ENCODE data around the gene LRRC30.

Gene LRRC30

DNA sequence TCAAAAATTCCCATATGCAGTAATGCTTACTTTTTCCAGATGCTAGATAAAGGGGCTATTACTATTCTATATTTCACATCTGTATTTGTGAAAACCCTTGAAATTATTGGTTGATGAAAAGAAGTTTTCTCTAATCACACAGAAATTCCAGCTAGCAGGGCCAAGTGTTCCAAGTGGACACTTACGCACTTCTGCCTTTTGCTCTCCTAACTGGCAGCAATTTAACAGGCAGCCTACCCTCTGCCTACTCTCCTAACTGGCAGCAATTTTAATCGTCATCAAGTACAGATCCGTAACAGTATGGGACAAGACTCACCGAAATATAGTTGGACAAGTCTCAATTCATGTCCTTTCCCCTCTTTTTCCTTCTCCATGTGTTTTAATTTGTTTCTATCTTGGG is 12.0 kb downstream of the LRRC30 start:
- DNase-seq: no peak

DNA sequence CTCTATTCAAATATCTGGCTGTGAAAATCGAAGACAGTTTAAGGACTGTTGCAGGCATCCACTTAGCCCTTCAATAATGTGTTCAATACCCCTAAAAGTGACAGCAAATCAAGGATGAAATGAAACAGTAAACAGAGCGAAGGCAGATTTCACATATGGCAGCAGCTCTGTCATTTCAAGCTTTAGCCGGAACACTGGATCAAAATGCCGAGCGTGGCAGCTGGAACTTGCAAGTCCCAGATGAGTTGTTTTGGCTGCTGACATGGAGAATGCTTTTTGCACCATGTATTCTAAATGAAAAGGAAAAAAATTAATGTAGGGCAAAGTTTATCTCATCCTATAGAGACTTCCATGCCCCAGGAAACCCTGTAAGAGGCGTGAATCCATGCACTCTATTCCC is 18.0 kb downstream of the LRRC30 start:
- no peak for DNase-seq

DNA sequence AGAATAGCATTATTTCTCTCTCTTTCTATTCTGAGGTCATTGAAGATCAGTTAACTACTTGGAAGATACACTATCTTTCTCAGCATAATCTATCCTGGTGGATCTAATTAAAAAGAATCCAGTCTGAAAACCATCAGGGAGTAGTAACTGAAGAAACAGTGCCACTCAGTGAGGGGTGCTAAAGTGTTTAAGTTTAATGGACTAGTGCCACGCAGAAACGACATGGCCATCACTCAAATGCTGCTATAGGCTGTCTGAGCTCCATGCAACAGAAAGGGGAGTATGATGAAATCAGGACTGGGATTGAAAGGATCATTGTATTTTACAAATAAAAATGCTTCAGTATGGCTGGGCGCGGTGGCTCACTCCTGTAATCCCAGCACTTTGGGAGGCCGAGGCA is 23.3 kb downstream of the LRRC30 start:
- no peak for DNase-seq

DNA sequence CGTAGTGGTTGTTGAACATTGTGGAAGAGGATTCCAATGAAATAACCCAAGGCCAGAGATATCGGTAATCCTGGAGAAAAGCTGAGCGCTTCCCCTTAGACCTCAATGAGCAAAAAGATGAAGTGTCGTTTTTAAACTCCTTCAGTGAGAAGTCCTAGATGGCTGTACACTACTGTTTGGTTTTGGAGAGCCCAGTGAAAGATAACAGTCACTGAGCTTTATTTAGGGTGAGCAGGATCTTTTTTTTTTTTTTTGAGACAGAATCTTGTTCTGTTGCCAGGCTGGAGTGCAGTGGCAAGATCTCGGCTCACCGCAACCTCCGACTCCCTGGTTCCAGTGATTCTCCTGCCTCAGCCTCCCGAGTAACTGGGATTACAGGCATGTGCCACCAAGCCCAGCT is 24.2 kb downstream of the LRRC30 start:
- no peak for DNase-seq

DNA sequence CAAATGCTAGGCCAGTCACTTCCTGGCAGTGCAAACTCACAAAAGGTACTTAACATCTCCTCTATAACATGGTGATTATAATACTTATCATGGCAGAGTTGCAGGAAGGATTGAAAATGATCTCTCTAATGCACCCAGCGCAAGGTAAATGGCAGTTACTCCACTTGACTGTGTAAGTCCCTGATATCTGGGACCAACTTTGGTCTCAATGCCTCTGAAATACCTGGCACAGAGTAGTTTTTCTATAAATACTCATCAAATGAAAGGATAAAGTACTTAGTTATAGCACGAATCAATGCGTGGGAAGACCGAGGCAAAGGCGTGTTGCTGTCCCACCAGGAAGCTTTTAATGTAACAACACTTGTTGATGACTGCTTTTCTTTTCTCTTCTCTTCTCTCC is 24.8 kb downstream of the LRRC30 start:
- no peak for DNase-seq

DNA sequence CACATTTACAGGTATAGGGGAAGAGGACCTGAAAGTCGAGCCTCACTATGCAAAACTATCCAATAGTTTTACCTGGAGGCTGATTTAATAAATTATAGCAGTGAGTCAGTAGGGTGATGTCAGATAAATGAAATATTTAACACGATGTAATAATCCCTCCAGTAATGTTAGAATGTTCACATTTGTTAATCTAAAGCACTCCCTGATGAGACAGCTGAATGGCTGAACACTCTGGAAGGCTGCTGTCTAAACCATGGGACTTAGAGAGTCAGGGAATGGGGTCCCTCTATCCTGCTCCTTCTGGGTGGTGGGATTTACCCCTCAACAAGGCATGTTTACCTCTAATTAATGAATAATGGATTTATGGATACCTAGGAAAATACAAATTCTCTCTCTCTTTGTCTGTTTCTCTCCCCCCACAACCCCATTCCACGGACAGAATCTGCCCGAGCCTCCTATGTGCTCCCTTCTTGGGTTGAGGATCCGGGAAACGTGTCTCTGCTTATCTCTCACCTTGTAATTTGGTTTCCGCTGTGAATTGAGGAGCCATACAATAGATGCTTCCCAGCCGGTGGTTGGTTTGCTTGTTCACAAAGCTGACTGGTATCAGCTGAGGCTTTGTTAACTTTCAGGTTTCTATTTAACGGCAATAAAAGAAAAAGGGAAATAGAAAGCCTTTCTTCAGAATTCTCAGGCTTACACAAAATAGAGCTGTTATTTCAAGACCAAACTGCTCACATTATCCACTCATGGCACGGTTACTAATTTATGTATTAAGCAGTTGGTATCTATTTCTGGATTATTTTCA is 25.9 kb downstream of the LRRC30 start:
- no peak for DNase-seq

DNA sequence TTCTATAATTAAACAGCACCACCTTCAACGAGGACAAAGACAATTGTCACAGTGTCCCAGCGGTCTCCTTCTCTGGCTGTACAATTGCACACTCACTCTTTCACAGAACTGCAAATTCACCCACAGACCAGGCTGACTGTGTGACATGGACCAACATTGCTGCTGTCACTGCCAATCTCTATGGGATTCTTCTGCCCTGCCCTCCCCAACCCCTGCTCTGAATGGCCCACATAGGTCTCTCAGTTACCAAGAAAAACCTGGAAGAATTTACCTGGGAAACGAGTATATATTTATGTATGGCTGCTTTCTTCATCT is 26.5 kb downstream of the LRRC30 start:
- no peak for DNase-seq

DNA sequence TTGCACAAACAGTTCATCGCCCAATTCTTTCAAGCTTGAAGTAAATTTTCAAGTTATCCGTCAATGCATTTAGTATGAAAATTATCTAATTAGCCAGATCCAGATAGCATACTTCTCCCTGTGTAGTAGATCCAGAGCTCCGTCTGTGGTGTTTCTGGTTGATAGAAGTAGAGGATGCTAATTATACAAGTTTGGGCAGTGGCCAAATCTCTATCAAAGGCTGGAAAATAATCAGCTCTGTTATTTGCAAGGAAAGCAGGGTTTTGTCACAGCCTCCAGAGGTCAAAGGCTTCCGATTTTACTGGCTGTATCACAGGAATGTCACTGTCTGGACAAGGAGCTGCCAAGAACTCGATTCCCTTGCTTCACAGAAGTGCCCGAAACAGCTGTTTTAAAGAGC is 28.6 kb downstream of the LRRC30 start:
- DNase-seq: no peak

DNA sequence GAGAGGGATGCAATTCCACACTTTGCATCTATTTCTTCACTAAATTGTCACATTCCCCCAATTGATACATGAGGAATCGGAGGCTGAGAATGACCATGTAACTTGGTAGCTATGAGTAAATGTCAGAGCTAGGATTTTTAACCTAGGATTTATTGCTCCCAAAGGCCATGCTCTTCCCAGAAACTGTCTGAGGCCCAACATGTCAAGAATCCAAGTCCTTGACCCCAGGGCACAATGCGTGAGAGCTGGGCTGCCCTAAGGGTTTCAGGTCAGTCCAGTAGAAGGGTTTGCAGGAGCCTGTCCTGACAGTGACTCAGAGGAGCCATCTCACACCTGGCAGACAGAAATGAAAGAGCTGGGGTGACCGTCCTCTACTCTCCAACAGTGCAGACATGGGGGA is 30.3 kb downstream of the LRRC30 start:
- DNase-seq: no peak

DNA sequence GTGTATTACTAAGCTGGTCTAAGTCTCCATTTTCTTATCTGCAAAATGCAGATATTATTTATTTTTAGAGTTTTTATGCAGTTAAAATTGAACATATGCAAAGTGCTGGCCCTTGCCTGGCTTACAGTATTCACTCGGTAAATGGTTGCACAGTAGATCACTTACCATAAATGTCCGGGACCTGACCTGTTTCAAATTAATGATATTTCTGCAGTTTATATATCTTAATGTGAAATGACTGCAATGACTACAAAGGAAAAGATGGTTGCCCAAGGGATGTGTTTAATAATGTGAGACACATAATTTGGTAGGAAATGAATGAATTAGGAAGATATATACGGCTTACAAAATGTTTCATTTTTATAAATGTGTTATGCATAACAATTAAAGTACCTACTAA is 37.1 kb downstream of the LRRC30 start:
- no peak for DNase-seq

DNA sequence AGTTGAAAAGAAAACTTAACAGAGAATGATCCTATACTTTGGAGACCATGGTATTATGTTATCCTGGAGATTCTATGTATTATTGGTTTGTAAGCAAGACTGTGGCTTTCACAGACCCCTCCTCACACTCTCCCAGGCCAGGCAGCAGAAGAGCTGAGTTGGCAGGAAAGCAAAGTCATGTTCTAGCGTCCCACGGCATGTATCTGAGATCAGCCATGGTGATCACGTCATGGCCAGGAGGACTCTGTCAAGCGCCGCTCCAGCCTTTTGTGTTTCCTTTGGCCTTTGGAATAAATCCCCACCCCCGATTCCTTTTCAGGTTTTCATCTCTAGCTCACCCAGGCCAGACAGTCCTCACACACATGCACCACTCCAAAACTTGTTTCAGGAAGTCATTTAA is 39.1 kb downstream of the LRRC30 start:
- DNase-seq: no peak

DNA sequence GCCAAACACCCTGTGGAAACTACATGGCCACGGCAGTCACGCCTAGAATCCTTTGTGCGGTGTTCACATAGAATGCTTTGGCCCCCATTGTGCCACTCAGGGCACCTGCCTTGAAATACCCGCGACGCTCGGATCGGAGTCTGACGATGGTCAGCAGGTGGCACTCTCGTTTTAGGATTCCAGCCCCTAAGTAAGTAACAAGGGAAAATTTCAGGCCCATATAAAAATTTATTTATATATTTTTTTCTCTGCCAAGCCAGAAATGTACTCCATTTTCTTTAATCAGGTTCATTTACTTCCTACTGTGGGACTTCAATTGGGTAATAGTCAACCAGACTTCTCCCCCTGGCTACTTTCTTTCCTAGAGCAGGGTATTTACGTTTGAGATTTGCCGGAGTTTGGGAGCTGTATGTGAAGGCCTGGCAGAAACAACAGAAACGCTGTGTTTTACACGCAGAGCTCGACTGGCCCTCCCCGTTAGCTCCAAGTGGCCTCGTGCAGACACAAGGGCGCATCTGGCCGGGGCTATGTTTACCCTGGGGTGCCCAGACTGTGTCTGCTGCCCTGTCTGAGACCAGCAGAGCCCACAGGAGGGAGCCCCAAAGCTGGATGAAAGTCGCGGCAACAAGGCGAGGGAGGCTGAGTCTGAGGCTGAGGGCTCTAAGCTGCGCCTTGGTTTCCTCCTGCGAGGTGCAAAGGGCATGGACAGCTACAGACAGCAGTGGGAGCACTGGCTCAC is 41.6 kb downstream of the LRRC30 start:
- DNase-seq: no peak

DNA sequence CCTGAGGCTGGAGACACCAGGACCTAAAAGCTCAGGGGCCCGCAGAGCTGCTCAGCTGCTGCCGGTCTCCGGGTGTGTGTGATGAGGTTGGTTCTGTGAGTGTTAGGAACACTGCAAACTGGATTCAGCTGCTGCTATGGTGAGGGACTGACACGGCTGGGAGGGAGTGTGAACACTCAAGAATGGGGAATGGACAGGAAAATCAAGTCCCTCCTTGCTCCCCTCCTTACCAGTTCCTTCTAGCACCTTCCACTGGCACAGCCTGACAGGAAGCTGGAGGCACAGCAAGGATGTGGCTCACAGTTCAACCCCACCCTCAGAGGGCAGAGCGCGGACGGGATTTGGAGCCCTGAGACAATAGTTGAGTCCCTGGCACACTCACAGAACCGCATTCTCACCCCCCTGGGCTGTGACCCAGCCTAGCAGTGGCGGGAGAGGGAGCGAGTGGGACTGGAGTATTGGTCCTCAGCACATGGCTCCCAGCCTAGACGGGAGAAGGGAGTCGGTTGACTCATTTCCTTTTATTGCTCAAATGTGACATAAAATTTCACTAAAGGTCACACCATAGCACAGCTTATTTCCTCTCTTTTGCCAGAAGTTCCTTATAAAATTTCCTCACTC is 42.5 kb downstream of the LRRC30 start:
- DNase-seq: no peak

DNA sequence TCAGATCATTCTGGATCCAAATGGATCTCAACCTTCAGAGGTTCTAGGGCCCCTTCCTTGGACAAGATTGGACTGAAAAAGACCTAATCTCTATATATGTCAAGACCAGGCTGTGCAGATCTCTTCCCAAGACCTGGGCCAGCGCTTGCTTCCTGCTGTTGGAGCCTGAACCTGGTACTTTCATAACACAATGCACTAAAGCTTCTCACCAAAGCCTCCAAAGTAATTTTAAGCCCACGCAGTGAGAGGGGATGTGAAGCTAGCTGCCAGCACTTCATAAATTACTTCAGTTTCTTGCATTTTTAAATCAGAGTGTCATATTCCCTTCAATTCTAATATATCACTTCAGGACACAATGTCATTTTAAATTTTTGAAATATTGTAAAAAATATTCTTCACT is 50.7 kb downstream of the LRRC30 start:
- no peak for DNase-seq

All from activated CD8-positive, alpha-beta memory T cell treated with anti-CD3 and anti-CD28 coated beads, Interleukin-2, amount 50 U/mL, for 48 hours (primary cell).